ENCODE results near the gene MON2.
"Not testable (repeated sequence)": the region's sequence is repeated elsewhere in the genome, so short reads cannot be mapped to it uniquely, and the experiment has no call there.

The MON2 gene, protein sequence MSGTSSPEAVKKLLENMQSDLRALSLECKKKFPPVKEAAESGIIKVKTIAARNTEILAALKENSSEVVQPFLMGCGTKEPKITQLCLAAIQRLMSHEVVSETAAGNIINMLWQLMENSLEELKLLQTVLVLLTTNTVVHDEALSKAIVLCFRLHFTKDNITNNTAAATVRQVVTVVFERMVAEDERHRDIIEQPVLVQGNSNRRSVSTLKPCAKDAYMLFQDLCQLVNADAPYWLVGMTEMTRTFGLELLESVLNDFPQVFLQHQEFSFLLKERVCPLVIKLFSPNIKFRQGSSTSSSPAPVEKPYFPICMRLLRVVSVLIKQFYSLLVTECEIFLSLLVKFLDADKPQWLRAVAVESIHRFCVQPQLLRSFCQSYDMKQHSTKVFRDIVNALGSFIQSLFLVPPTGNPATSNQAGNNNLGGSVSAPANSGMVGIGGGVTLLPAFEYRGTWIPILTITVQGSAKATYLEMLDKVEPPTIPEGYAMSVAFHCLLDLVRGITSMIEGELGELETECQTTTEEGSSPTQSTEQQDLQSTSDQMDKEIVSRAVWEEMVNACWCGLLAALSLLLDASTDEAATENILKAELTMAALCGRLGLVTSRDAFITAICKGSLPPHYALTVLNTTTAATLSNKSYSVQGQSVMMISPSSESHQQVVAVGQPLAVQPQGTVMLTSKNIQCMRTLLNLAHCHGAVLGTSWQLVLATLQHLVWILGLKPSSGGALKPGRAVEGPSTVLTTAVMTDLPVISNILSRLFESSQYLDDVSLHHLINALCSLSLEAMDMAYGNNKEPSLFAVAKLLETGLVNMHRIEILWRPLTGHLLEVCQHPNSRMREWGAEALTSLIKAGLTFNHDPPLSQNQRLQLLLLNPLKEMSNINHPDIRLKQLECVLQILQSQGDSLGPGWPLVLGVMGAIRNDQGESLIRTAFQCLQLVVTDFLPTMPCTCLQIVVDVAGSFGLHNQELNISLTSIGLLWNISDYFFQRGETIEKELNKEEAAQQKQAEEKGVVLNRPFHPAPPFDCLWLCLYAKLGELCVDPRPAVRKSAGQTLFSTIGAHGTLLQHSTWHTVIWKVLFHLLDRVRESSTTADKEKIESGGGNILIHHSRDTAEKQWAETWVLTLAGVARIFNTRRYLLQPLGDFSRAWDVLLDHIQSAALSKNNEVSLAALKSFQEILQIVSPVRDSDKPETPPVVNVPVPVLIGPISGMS (N-terminal part only)

DNA sequence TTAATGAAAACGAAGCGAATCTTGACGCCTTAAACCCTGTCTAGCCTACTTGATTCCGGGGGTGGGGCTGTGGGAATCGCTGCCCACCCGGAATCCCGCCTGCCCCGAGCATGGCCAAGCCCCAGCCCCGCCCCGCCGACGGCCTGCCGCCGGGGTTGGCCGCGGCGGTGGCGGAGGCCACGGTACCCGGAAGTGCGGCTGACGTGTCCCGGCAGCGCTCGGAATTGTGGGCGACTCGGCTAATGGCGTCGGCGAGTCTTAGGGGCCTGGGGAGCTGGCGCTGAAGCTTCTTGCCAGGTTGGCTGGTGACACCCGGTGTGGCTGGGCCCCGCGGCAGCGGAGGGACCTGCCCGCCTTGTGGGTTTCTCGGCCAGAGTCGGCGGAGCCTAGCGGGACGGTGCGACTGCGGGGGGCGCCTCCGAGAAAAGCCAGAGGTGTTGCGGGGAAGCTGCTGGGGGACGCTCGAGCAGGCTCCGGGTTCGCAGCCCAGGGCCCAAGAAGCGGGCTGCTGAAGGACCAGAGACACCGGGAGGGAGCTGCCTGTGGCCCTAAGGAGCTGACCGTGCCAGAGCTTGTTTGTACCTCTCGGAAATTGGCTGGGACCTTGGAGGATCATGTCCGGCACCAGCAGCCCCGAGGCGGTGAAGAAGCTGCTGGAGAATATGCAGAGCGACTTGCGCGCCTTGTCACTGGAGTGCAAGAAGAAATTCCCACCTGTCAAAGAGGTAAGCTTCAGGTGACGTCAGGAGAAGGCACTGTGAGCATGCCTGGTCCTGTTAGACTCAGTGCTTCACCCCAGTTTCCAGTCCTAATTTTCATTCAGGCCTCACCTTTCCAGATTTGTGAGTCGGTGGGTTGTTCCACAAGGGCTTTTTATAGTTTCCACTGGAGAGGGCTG, at the start of gene MON2:
TSS of gene MON2 (plus strand) at position 233 of the 898 bp plus-strand sequence. CDS start at position 615, 382 bp downstream.
- DNase-seq (ENCODE audit: extremely low read depth in 1 of 2, low read depth in 1 of 2), result peak; percentile 79 to 87

DNA sequence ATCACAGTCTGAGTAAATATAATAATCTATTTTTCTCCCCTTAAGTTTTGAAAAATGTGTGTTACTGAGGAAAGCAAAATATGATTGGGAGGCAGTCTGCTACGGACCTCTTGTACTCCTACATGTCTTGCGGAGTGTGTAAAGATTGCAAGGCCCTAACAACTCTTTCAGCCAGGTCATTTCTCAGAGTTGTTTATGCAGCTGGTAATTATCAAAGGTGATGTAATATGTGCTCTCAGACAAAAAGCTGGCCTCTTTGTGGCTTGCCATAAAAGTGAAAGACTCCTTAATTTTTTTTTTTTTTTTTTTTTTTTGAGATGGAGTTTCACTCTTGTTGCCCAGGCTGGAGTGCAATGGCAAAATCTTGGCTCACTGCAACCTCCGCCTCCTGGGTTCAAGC, 40.5 kb upstream of the MON2 start:
- no peak for DNase-seq (ENCODE audit: extremely low read depth in 1 of 2, low read depth in 1 of 2)

DNA sequence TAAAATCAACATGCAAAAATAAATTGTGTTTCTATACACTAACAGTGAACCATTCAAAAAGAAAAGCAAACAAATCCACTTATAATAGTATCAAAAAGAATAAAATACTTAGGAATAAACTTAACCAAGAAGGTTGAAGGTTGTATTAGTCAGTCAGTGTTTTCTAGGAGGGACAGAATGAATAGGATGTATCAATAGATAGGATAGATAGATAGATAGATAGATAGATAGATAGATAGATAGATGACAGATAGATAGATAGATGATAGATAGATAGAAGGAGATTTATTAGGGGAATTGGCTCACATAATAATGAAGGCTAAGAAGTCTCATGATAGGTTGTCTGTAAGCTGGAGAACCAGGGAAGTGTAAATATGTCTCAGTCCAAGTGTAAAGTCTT, 37.2 kb upstream of the MON2 start:
- no peak for DNase-seq (ENCODE audit: extremely low read depth in 1 of 2, low read depth in 1 of 2)

DNA sequence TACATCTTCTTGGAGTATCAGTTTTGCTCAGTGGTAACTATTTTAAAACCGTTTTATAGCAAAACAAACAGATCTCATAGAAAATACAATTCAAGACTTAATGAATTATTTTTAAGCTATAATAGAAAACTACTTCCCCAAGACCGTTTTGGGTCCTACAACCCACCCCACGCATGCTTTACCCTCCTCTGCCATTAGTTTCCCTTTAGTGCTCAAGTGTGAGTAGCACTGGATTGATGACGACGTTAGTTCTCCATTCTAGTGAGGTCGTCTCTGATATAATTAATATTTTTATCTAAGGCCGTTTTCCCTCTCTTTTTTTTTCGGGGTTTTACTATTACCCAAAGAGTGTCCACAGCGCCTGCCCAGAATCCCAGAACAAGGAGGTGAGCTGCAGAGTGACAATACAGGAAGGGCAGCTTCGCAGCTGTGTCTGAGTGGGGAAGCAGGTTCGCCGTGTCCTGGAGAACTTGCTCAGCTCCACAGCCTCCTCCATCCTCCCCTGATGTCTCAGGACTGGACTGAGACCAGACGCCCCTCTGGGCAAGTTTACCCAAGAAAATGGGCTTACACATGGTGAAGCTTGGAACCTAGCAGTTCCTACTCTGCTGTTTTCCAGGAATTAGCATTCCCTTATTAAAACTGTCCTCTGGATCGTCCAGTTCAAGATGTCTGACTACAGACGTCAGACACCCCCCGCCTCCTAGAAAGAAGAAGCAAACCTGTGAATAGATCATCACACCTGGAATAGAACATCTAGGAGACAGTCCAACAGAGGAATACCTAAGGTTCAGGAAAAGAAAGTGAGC, 31.9 kb upstream of the MON2 start:
- no peak for DNase-seq (ENCODE audit: extremely low read depth in 1 of 2, low read depth in 1 of 2)

DNA sequence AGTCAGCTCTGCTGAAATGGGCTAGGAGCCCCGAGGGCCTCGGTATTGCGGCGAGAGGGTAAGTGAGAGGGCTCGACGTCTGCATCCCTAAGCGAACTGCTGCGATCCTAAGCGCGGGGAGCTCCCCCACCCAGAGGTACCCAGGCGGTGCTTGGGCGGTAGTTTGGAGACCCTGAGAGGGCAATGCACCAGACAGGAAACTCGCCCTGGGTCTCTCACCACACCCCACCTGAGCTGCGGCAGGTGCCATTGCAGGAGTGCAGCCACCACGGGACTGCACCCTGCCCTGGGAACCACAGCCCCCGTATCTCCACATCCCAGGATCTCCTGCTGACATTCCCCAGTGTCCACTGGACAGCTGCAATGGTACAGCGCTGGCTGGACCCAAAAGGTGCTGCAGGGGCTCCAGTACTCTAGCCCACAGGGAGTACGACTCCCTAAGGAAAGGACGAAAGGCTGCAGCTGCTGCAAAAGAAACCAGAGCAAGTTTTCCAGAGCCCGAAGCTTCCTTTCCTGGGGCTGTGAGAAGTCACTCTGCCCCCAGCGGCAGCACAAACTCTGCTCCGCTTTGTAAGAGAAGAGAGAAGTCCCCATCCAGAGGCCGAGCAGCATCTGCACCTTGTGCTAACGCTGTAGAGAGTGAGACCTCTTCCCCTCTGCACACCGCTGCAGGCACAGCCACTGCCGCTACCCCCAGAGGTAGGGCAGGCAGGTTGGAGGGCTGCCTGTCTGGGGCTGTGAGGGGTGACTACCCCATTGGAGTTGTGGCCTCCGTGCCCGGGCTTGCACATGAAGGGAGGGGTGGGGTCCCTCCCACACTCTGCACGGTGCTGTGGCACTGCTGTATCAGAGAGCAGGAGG, 31.1 kb upstream of the MON2 start:
- DNase-seq (ENCODE audit: extremely low read depth in 1 of 2, low read depth in 1 of 2), result peak in 1 of 2 donors; percentile 11

DNA sequence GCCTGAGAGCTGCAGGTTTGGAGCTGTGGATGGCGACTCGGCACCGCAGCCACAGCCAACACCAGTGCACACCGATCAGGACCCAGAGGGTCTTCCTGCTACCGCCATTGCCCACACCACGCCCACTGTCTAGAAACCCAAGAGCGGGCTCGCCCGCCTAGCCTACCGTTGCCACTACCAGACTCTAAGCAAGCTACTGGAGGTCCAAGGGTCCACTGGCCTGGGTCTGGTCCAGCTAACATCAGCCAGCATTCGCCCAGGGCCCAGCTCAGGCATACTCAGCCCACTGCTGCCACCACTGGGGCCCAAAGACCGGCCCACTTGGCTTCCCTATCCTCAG, 30.5 kb upstream of the MON2 start:
- DNase-seq (ENCODE audit: extremely low read depth in 1 of 2, low read depth in 1 of 2), result no peak

DNA sequence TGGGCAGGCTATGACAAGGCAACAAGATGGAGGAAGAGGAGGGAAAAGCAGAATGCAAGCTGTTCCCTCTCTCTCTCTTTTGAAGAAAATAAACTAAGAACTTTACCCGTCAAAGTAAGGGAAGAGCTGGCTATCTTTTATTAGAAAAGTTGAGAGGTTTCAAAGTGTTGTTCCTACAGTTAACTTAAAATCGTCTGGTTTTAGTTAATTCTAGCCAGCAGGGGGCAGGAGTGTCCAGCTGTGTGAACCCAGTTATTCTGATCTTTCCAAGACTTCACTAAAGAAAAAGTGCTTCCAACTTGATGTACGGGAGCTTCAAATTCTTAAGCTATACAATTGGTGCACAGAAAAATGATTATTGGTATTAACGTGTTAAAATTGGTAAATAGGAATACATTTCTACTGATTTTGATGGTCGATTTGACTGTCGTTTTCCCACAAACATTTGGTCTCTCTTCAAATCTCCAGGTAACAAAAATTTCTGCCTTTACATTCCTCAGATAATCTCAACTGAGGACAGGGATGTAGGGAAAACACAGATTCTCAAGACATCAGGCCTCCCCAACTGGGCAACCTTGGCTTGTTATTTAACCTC, 28.4 kb upstream of the MON2 start:
- peak in 1 of 2 donors; percentile 11 for DNase-seq (ENCODE audit: extremely low read depth in 1 of 2, low read depth in 1 of 2)

DNA sequence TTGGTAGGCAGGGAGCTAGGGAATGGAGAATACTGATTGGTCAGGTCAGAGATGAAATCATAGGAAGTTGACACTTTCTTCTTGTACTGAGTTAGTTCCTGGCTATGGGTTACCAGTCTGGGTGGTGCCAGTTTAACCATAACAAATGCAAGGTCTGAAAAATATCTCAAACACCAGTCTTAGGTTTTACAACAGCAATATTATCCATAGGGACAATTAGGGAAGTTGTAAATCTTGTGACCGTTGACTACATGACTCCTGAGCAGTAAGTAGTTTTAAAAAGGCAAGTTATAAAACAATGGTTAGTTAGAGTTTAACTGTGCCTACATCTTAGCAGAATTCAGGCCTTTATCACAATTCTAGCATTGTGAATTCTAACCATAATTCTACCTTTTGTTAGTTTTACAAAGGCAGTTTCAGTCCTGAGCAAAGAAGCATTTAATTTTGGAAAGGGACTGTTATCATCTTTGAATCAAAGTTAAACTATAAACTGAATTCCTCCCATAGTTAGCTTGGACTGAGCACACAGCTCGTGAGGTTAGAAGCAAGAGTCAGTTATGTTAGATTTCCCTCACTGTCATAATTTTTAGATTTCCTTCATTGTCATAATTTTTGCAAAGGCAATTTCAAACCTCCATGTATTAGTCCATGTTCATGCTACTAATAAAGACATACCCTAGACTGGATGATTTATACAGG, 19.7 kb upstream of the MON2 start:
- no peak for DNase-seq (ENCODE audit: extremely low read depth in 1 of 2, low read depth in 1 of 2)

DNA sequence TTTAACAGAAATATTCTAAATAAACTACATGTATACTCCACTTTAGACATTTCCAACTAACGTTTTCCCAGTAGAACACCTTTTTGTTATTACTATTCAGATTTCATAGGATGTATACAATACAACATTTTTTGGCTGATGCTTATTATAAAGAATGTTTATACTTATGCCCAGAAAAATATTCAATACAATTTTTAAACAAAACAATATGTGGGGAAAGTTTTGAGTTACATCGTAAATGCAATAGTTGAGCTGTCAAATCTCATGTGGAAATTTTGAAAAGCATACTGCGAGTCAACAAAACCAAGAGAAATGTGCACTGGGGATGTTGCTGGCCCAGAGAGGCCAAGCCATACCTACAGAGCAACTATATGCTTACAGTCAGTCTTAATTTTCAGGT, 18.2 kb upstream of the MON2 start:
- no peak for DNase-seq (ENCODE audit: extremely low read depth in 1 of 2, low read depth in 1 of 2)

DNA sequence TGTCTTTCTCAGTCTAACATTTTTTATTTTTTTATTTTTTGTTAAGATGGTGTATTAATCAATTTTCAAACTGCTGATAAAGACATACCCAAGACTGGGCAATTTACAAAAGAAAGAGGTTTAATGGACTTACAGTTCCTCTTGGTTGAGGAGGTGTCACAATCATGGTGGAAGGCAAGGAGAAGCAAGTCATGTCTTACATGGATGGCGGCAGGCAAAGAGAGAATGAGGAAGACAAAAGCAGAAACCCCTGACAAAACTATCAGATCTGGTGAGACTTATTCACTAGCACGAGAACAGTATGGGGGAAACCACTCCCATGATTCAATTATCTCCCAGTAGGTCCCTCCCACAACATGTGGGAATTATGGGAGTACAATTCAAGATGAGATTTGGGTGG, 11.2 kb upstream of the MON2 start:
- DNase-seq (ENCODE audit: extremely low read depth in 1 of 2, low read depth in 1 of 2), result not testable (repeated sequence)

DNA sequence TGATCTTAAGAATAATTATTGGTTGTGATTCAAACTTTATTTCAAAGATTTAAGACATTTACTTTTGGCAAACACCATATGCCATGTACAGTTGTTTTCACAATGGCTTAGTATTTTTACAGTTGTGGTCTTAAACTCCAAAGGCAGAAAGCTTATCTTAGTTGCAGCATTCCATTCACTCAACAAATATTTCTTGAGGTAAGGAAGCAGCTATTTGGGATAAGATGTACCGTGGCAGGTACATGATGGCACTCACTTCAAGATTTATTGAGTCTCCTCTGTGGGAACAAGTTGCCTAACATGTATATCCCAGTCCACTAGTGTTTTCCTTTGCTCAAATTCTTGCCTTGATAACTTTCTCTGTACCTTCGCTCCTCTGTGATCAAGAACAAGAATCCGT, 8.0 kb upstream of the MON2 start:
- DNase-seq (ENCODE audit: extremely low read depth in 1 of 2, low read depth in 1 of 2), result no peak

DNA sequence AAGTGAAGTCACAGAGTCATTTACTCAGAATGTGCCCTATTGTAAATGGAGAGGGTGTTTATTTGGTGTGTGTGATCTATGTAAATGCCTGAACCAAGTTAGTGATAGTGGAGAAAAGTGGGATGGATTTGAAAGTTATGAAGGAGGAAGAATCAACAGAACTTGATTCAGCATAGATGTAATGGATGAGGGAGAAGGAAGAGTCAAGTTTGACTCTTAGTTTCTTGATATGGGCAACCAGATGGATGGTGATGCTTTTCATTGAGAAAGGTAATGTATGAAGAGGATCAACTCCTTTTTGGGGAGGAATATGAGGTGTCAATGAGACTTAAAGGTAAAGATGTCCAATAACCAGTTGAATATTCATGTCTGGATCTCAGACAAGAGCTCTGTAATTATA, 6.7 kb upstream of the MON2 start:
- DNase-seq (ENCODE audit: extremely low read depth in 1 of 2, low read depth in 1 of 2), result no peak

DNA sequence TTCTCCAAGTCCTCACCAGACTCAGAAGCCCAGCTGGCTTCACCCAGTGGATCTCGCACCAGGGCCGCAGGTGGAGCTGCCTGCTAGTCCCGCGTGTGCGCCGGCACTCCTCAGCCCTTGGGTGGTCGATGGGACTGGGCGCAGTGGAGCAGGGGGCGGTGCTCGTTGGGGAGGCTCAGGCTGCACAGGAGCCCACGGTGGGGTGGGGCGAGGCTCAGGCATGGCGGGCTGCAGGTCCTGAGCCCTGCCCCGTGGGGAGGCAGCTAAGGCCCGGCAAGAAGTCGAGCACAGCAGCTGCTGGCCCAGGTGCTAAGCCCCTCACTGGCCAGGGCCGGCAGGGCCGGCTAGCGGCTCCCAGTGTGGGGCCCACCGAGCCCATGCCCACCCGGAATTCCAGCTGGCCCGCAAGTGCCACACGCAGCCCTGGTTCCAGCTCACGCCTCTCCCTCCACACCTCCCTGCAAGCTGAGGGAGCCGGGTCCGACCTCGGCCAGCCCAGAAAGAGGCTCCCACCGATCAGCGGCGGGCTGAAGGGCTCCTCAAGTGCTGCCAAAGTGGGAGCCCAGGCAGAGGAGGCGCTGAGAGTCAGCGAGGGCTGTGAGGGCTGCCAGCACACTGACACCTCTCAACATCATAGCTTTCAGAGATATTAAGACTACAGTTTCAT, 5.3 kb upstream of the MON2 start:
- not testable (repeated sequence) for DNase-seq (ENCODE audit: extremely low read depth in 1 of 2, low read depth in 1 of 2)

DNA sequence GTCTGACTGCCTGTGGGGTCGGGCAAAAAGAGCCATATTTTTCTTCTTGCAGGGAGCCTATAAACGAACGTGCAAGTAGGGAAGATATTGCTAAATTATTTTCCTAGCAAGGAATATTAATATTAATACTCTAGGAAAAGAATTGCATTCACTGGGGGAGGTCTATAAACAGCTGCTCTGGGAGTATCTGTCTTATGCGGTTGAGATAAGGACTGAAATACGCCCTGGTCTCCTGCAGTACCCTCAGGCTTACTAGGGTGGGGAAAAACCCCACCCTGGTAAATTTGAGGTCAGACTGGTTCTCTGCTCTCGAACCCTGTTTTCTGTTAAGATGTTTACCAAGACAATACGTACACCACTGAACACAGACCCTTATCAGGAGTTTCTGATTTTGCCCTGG, 3.4 kb upstream of the MON2 start:
- not testable (repeated sequence) for DNase-seq (ENCODE audit: extremely low read depth in 1 of 2, low read depth in 1 of 2)

DNA sequence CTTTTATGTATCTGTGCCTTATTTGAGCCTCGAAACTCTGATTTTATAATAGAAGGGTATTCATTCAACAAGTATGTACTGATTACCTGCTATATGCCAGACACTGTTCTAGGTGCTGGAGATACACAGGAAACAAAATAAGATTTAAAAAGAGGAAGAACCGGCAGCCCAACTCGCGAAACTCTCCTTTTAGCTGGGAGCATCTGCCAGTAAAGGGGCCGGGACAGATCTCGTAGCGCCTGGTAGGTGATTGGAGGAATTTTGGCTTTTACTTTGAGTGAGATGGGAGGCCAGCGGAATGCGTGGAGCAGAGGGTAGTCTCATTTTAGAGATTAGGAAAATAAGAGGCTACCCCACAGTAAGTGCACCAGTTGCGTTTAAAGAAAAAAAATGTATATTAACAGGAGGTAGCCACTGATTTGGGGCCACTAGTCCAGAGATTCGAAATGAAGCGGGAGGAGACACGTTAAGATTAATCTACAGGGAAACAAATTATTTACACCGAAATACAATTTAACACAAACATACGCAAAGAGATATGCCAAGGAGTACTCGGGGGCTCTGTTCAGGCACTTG, 520 bp upstream of the MON2 start:
- no peak for DNase-seq (ENCODE audit: extremely low read depth in 1 of 2, low read depth in 1 of 2)

DNA sequence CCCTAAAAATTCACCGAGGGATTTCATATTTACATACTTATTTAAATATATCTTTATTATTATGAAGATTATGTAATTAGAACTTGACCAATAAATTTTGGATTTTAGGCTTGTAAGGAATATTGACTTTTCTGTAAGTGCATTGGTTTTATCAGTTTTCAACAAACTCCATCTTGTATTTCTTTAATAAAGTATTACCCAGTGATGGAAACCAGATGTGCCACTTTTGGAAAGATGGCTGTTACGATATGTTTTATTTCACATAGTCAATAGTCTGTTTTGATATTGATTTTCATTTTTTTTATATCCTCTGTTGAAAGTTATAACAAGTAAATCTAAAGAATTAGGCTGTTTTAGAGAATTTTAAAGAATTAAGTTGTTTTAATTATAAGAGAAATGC, 1.8 kb downstream of the MON2 start:
- DNase-seq (ENCODE audit: extremely low read depth in 1 of 2, low read depth in 1 of 2), result no peak

DNA sequence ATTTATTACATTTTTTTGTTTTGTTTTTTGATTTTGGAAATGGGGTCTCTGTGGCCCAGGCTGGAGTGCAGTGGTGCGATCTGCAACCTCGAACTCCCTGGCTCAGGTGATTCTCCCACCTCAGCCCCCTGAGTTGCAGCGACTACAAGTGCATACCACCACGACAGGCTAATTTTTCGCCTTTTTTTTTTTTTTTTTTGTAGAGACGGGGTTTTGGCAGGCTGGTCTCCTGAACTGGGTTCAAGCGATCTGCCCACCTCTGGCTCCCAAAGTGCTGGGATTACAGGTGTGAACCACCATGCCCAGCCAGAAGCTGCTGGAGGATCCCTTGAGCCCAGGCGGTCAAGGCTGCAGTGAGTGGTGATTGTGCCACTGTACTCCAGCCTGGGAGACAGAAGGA, 2.3 kb downstream of the MON2 start:
- no peak for DNase-seq (ENCODE audit: extremely low read depth in 1 of 2, low read depth in 1 of 2)
